ENCODE data around the gene ZNF217.

GRCh38 chr20:53578492-53579222, 15.0 kb downstream of the ZNF217 start:
- TF ChIP-seq CTCF (conservative IDR thresholded peaks at IDR 0.05; ENCODE audit: low read depth, low read length) (peak; percentile 99), EZH2 (IDR thresholded peaks at IDR 0.05; ENCODE audit: low read length, unreplicated experiment) (no peak)

Data from PC-3 (cell line).